Activated CD4-positive, alpha-beta T cell treated with anti-CD3 and anti-CD28 coated beads for 48 hours (primary cell): ENCODE results near the gene BMPR2.
"Not testable (repeated sequence)": the region's sequence is repeated elsewhere in the genome, so short reads cannot be mapped to it uniquely, and the experiment has no call there.

Source experiments
- DNase-seq: peaks from one replicate; pipeline ENCODE4 v3.0.0-alpha.2; 2020

The BMPR2 gene

DNA sequence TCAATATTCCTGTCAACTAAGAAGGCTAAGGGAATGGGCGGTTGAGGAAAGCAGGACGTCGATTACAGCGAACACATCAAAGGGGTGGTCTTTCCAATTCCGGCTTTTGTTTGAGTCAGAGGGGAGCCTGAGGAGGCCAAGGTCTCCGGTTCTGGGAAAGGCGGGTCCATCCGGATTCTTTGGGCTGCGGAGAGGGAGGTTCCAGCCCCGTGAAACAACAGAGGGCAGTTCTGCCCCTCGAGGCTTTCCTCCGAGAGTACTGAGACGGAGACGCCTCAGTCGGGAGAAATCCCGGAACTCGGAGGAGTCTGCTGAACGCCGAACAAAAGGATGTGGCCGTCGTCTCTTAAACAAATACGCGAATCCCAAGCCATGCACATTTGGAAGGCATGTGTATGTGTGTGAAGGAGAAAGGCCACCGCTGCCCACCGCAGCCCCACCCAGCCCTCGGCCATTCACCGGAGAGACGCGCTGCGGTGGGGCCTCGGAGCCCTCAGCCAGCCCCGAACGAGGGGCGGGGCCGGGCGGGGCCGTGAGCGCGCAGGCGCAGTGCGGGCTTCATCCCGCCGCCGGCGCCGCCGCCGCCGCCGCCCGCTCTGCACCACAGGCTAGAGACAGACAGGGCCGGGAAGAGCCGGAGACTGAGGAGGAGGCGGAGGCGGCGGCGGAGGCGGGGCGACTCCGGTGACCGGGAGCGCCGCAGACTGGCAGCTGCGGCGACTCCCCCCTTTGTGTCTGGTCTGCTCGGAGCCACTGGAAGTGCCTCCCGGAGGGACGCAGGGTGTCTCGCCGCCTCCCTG, at the start of gene BMPR2:
BMPR2 (plus strand) TSS at position 719 of the 800 bp plus-strand sequence. CDS start 1,148 bp downstream, outside the sequence.
- DNase-seq = peak; percentile 86

DNA sequence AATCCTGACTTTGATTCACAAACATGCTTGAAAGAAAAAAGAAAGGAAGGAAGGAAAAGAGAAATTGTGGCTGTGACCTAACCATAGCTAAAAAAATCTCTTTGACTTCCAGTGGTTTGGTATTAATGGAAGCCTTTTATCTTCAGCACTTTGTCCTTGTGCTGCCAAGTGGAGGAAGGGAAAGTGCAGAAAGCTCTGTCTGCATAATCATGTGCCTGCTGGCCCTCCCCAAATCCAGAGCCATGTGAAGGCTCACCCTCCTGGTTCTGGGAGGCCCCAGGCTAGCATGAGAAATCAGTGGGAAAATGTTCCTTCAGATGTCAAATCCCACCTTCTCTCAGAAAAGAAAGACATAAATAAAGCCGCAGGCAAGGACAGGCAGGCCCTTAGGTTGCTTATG, 48.3 kb upstream of the BMPR2 start:
- no peak for DNase-seq

- no peak for DNase-seq
Measured at GRCh38 chr2:202335791-202336467, 40.2 kb upstream of the BMPR2 start.

DNA sequence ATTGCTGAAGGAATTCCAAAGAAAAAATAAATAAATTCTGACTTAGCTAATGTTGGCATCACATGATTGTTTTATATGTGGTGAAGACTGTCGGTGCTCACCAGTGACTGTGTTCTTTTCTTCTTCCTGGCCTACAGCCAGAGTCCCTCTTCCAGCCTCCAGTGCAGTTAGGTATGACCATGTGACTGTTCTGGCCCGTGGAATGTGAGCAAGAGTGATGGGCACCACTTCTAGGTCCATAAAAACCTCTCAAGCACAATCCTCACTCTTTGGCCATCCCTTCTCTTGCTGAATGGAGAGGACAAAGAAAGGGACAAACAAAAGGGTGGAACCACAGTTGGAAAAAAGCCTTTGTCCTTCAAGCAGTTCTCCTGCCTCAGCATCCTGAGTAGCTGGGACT, 39.0 kb upstream of the BMPR2 start:
- no peak for DNase-seq

- DNase-seq = no peak
Measured at GRCh38 chr2:202337706-202338346, 38.3 kb upstream of the BMPR2 start.

- no peak for DNase-seq
Measured at GRCh38 chr2:202339071-202339870, 36.9 kb upstream of the BMPR2 start.

GRCh38 chr2:202344178-202344577, 31.9 kb upstream of the BMPR2 start:
- no peak for DNase-seq

GRCh38 chr2:202346180-202346579, 29.9 kb upstream of the BMPR2 start:
- no peak for DNase-seq

DNA sequence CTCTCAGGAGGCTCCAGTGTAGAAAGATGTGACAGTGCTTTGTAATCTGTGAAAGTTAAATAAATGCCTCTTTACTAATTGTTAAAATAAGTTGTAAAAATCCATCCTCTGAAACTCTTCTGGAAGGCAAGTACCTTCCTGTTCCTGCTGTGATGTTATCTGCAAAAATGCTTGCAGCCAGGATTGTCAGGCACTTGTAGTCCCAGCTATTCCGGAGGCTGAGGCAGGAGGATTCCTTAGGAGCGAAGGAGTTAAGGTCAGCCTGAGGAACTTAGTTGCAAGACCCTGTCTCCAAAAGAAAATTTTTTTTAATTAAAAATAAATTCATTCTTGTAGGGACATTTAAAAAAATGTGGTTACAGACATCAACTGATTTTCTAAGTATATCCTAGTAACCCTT, 22.7 kb upstream of the BMPR2 start:
- no peak for DNase-seq

- no peak for DNase-seq
Measured at GRCh38 chr2:202355993-202356505, 20.1 kb upstream of the BMPR2 start.

GRCh38 chr2:202358924-202359323, 17.2 kb upstream of the BMPR2 start:
- not testable (repeated sequence) for DNase-seq

GRCh38 chr2:202360646-202361045, 15.5 kb upstream of the BMPR2 start:
- DNase-seq = no peak

DNA sequence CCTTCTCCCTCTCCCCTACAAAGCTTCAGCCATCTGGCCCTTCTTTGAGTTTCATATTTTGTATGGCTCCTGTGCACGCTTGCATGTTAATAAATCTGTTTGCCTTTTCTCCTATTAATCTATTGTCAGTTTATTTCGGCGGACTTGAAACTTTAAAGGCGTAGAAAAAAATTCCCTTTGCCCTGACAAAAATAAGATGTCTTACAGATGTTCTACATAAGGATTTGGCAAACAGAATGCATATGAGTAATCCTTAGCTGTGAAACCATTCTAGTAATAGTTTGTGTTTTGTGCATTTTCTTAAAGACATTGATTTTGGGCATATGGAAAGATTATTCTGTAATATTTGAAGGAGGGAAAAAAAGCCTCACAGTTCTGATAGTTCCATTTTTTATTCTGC, 15.0 kb upstream of the BMPR2 start:
- no peak for DNase-seq

DNA sequence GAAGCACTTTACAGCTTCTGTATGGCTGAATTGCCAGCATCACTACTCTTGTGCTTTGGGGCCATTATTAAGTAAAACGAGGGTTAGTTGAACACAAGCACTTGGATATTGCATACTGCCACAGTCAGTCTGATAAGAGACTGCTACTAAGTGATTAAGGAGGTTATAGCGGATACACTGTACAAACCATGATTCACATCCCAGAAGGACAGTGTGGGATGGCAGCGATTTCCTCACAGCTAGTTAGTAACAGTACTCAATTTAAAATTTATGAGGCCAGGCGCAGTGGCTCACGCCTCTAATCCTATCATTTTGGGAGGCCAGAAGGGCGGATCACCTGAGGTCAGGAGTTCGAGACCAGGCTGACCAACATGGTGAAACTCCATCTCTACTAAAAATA, 2.6 kb upstream of the BMPR2 start:
- no peak for DNase-seq

- DNase-seq = not testable (repeated sequence)
Measured at GRCh38 chr2:202374383-202374782, 1.7 kb upstream of the BMPR2 start.

GRCh38 chr2:202375033-202375608, 1.0 kb upstream of the BMPR2 start:
- DNase-seq = peak; percentile 62

- peak; percentile 54 for DNase-seq
Measured at GRCh38 chr2:202376460-202377206, 506 bp downstream of the BMPR2 start.

GRCh38 chr2:202377207-202377761, 1.2 kb downstream of the BMPR2 start:
- peak; percentile 15 for DNase-seq

DNA sequence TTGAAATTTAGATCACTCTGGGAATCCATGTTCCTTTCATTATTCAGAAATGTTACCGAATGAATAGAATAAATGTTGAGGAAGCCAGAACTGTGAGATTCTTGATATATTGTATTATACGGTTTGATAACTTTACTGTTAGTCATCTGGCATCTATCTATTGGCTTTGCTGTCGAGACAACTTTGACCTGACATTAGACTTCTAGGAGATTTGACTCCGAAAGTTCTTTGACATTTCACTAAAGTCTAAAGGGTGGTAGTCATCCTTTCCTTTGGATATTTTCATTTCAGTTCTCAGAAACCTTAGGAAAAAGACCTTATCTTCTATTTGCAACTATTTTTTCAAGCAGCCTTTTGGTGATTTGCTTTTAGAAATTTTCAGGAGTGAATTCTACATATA, 1.9 kb downstream of the BMPR2 start:
- DNase-seq = no peak

- no peak for DNase-seq
Measured at GRCh38 chr2:202378662-202379358, 2.7 kb downstream of the BMPR2 start.

GRCh38 chr2:202382684-202383083, 6.6 kb downstream of the BMPR2 start:
- DNase-seq = no peak
